Kidney capillary endothelial cell (primary cell): ENCODE measurements around the gene TRPC1.
"Not testable (repeated sequence)": the region's sequence is repeated elsewhere in the genome, so short reads cannot be mapped to it uniquely, and the experiment has no call there.

ENCODE experiments used
- DNase-seq: peaks from one replicate; pipeline ENCODE4 v3.0.0-alpha.2; 2018; ENCODE audit warnings: low spot score

TRPC1 gene

GRCh38 chr3:142723968-142724681 lies at the start of gene TRPC1:
Gene TRPC1, plus strand, starts transcription at chr3:142724034. Its CDS starts 526 bp downstream, at chr3:142724560.
- DNase-seq = peak; percentile 59

GRCh38 chr3:142676151-142676550 lies 47.7 kb upstream of the TRPC1 start:
- no peak for DNase-seq

DNA sequence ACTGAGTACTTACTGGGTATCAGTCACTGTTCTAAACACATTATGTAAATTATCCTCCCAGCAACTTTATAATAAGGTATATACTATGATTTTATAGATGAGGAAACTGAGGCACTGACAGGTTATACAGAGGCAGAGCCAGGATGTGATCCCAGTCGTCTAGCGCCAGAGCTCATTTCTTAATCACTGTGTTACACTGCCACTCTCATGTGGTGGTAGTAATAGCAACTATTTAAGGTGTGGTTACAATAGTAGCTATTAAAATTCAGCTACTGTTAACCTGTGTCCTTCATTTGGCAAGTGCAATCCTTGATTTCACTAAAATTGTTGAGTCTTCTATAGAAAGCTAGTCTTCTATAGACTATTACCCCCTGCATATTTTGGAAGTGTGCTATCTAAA lies 43.1 kb upstream of the TRPC1 start:
- no peak for DNase-seq

DNA sequence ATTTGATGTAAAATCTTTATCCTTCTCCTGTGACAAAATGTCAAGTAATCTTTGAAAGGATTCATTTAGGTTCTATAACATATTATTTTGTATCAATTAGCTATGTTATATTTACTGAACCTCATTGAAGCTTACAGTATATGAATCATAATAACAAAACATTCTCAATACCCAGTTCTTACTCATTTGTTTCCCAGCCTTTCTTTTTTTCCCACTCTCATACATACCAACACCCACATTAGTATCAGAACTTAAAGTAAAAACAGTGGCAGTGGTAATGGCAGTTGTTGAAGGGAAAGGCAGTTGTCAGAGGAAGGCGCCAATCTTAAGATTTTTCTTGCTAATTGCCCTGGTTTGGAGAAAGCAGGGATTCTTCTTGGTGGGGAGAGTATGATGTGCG lies 33.2 kb upstream of the TRPC1 start:
- DNase-seq = no peak

DNA sequence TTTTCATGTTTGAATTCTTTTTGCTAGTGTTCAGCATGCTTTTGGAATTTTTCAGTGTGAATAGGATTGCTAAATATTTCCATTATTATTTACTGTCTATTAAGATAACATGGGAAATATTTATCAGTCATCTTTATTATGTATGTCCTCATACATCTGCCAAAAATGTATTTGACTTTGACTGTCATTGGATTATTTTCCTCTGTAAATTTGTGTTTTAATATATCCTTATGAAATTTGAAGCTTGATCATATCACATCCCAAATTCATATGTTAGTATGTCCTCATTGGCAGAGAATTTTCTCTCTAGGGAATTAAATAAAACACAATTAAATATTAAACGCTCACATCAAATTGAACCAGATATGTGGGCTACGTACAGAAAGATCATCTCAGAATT lies 32.3 kb upstream of the TRPC1 start:
- no peak for DNase-seq

GRCh38 chr3:142693136-142693853 lies 30.5 kb upstream of the TRPC1 start:
- no peak for DNase-seq

DNA sequence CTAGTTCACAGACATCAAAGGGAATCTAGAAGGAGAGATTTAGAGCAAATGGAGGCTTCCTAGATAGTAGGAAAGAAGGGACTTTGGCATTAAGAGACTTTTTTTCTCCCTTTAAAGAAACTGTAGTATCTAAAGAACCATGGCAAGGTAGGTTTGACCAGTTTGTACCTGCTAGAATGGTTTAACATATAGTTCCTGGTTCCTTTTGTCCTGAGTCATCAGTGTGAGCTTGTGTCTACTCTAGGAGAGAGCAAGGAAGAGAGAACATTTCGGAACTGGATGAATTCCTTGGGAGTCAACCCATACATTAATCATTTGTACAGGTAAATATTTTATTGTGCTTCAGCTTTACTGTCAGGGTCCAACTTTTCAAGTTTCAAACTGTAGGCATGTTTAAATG lies 29.6 kb upstream of the TRPC1 start:
- no peak for DNase-seq

DNA sequence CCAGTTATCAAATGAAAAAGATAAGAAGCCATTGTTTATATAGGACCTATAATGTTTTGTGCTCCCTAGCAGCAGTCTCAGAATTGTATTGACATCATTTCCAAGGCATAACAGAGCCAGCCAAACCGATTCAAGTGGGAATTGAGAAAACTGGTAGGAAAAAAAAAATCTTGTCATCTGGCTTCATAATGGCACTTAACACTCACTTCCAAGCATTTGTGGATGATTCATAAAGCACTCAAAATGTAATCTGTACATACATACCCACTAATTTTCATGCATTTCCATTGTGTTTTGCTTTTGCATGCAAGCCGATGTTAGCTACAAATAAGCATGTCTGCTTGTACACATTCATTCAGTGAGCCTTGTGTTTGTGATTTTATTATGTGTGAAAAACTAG lies 18.6 kb upstream of the TRPC1 start:
- no peak for DNase-seq

GRCh38 chr3:142706321-142707127 lies 17.3 kb upstream of the TRPC1 start:
- DNase-seq = no peak

DNA sequence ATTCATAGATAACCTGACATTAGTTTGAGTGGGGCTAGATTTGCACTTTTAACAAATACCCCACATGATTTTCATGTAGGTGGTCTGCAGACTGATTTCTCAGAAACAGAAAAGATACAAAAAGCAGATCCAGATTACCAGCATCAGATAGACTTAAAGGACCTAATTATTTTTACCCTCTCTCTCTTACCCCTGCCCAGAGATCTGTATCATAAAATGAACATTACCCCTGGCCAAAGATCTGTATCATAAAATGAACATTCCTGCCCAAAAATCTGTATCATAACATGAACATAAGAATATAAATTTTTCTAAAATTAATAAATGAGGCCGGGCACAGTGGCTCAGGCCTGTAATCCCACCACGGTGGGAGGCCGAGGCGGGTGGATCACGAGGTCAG lies 14.6 kb upstream of the TRPC1 start:
- no peak for DNase-seq

GRCh38 chr3:142714882-142715281 lies 9.0 kb upstream of the TRPC1 start:
- not testable (repeated sequence) for DNase-seq

DNA sequence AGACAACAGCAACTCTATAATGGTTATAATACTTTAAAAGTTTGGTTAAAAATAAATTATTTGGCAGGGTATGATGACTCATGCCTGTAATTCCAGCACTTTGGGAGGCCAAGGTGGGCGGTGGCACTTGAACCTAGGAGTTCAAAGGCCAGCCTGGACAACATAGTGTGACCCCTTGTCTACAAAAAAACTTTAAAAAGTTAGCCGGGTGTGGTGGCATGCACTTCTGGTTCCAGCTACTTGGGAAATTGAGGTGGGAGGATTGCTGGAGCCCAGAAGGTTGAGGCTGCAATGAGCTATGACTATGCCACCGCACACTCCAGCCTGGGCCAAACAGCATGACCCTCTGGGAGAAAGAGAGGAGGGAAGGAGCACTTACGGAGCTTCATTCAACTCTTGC lies 7.7 kb upstream of the TRPC1 start:
- DNase-seq = no peak

DNA sequence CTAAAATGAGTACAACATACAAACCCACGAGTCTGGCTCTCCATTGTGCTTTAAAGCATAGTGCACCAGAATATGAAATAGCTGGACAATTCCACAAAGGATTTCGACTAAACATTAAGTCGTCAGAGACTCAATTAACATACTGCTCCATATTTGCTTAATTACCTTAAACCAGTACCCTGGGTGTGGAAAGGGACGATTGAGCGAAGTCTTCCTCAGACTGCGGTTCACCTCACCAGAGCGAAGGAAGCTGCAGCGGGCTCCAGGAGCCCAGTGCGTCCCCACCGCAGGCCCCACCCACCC lies 218 bp upstream of the TRPC1 start:
- no peak for DNase-seq

DNA sequence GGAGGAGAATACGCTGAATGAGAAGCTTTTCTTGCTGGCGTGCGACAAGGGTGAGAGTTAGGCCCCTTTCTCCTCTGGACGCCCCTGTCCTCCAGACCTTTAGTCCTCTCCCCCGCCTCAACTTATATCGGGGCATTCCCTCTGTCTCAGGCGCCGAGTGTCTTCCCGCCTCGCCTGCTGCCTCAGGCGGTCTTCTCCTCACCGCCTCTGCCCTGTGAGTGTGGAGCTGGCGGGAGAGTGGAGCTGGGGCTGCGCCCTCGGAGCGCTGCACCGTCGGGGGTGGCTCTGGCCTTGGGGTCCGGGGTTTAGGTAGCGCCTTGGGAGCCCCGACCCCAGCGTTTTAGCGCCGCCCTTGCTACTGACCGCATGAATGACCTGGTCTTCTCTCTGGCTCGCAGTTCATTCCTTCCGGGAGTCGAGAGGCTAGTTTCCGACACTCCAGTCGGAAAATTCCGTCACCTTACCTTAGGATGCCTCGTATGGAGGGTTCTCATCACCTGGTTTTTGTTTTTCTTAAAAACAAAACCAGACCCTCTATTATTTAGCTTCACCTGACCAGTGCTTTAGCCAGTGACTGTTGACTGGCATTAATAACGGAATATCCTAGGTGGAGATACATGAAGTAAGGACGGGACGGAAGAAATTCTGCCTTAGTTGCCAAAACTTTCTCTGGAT lies 985 bp downstream of the TRPC1 start:
- DNase-seq = peak; percentile 26

DNA sequence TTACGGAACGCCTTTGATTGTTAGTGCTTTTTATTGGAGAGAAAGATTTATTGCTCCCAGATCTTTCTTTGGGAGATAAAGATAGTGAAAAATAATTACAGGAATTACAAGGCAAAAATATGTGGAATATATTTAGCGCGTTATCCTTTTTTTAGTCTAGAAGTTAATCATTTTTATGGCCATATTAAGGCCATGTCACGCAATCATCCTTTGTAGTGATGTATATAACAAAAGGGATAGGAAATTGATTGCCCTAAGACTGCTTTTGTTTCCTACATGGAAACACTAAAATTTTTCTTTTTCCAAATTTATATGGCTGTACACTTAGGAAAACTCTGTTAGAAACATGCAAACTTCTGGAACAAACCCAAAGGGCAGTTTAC lies 1.5 kb downstream of the TRPC1 start:
- DNase-seq = no peak

- no peak for DNase-seq
Observed at GRCh38 chr3:142726017-142726416, 2.2 kb downstream of the TRPC1 start.

DNA sequence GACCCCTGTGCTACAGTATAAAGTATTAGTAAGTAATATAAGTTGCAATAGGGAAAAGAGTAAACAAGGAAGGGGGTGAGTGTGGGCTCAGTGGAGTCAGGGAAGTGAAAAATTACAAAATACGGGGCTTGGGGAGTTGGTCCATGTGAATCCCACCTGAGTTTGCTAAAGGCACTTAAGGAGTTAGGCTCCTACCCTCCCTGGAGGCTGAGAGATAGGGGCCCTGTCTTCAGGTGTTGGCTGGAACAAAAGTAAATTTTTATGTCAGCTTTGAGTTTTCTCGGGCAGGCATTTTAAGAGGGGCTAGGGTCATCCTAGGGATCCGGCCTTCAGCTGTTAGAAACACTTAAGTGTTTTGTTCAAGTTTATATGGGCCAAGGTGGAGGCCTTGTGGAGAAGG lies 8.2 kb downstream of the TRPC1 start:
- DNase-seq = no peak

- no peak for DNase-seq
Observed at GRCh38 chr3:142734834-142735233, 11.0 kb downstream of the TRPC1 start.

DNA sequence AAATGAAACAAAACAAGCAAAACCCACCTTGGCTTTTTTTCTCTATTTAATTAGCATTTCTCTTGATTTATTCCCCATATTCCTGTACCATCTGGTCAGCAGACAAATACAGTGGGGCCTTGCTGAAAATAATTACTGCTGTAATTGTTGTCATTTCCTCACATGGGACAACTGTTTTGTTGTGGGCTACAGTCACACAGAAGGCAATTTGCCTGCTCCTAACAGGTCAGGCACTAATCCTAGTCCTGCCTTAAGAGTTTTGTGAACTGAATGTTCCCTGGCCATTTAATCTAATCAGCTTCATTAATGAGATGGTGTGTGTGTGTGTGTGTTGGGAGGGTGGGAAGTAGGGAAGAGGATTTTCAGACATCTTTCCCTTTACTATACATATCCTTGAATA lies 11.6 kb downstream of the TRPC1 start:
- DNase-seq = no peak

DNA sequence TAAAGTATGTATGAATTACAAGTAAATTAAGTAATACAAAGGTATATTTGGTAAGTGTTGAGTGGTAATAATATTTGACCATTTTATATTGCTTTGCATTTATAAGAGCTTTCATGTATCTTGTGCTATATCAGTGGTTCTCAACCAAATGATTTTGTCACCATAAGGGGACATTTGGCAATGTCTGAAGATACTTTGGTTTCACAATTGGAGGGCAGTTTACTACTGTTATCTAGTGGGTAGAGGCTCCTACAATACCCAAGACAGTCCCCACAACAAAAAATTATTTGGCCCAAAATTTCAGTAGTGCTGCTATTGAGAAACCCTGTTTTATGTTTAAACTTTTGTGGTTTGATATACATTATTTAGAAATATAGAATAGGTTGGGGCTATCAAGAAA lies 14.6 kb downstream of the TRPC1 start:
- no peak for DNase-seq

DNA sequence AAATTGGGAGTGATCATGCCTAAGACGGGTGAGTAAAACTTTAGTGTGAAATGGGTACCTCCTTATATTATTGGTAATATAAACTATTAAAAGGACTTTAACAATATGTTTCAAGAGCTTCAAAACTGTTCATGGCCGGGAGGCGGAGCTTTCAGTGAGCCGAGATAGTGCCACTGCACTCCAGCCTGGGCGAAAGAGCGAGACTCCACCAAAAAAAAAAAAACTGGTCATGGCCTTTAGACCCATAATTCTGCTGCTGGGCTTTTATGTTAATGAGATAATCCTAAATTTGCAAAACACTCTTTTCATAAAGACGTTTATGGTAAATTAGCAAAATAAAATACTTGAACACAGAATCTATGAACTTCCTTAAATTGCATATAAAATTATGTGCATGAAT lies 22.8 kb downstream of the TRPC1 start:
- no peak for DNase-seq

- DNase-seq = not testable (repeated sequence)
Observed at GRCh38 chr3:142750531-142750930, 26.7 kb downstream of the TRPC1 start.

GRCh38 chr3:142752605-142753004 lies 28.8 kb downstream of the TRPC1 start:
- not testable (repeated sequence) for DNase-seq
